ENCODE results near the gene TBPL1.

GRCh38 chr6:133990321-133990720 lies 37.3 kb downstream of the TBPL1 start:
- no peak for TF ChIP-seq CTCF (IDR thresholded peaks at IDR 0.05)
- TF ChIP-seq POLR2A (IDR thresholded peaks at IDR 0.05), result no peak
